ENCODE data around the gene KCNG4.
A peak's percentile ranks its signal among the peaks of the same experiment; 100 is the strongest.
"Not testable (repeated sequence)": the region's sequence is repeated elsewhere in the genome, so short reads cannot be mapped to it uniquely, and the experiment has no call there.

Gene KCNG4

DNA sequence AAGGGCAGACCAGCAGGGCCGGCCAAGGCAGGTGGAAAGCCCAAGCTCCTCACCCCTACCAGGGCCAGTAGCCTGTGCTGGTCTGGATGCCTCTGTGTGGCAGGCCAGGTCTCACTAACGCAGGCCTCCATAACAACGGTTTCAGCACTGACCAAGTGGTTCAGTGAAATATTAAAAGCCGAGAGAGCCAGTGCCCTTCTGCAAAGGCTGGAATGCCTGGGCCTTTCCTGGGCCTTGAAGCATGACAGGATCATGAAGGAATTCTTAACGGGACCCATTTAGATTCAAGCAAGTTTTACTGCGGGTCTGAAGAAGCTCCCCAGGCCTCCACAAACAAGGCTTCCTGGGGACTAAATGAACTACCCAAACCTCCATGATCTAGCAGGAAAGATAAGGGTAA is 32.6 kb downstream of the KCNG4 start:
- H3K4me3 ChIP-seq (ENCODE audit: low read depth, low read length): no peak overlapping the region
- no peaks in the 10 kb centered on the region for H3K27me3 ChIP-seq (ENCODE audit: insufficient read depth, low read depth, severe bottlenecking)
- H3K27ac ChIP-seq: no peak overlapping the region; the same call in 1 of the 2 replicates
- no peak for DNase-seq
- TF ChIP-seq, protein P1, sequence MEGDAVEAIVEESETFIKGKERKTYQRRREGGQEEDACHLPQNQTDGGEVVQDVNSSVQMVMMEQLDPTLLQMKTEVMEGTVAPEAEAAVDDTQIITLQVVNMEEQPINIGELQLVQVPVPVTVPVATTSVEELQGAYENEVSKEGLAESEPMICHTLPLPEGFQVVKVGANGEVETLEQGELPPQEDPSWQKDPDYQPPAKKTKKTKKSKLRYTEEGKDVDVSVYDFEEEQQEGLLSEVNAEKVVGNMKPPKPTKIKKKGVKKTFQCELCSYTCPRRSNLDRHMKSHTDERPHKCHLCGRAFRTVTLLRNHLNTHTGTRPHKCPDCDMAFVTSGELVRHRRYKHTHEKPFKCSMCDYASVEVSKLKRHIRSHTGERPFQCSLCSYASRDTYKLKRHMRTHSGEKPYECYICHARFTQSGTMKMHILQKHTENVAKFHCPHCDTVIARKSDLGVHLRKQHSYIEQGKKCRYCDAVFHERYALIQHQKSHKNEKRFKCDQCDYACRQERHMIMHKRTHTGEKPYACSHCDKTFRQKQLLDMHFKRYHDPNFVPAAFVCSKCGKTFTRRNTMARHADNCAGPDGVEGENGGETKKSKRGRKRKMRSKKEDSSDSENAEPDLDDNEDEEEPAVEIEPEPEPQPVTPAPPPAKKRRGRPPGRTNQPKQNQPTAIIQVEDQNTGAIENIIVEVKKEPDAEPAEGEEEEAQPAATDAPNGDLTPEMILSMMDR (IDR thresholded peaks at IDR 0.05; ENCODE audit: low read depth, low read length): no peak
- no peaks in the 10 kb centered on the region for H3K9me3 ChIP-seq (ENCODE audit: severe bottlenecking)
- H3K36me3 ChIP-seq: no peaks in the 10 kb centered on the region

DNA sequence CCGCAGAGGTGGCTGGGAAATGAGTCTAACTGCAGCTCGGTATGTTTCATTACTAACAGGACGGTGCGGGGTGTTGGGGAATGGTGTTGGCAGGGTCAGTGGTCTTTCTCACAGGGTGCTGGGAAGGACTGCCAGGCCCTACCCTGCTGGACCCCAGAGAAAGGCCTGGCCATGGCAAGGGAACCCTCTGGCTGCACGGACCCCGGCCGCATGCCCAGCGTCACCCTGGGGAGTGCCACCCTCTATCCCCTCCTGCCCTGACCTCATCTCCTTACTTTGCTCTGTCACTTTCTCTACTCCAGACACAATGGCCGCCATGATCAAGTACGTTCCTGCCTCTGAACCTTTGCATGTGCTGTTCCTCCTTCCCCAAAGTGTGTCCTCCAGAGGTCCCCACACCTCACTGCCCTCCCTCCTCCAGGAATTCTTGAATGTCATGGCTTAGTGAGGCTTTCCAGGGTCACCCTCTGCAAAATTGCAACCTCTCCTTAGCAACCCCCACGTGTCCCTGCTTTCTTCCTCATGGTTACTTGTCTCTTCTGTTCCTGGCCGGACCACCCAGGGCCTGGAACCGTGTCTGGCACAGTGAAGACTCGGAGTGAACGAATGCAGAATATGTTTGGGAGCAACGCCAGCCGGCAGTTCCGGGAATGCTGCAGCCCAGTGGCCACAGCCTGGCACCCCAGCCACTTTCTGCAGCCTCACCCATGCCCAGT is 33.7 kb downstream of the KCNG4 start:
- DNase-seq: no peak
- Histone ChIP-seq H3K9me3 (ENCODE audit: severe bottlenecking) (no peaks in the 10 kb centered on the region), H3K36me3 (no peaks in the 10 kb centered on the region), H3K27me3 (ENCODE audit: insufficient read depth, low read depth, severe bottlenecking) (no peaks in the 10 kb centered on the region), H3K27ac (no peak overlapping the region), H3K4me3 (ENCODE audit: low read depth, low read length) (no peak overlapping the region)
- TF ChIP-seq, protein P1 (IDR thresholded peaks at IDR 0.05; ENCODE audit: low read depth, low read length): no peak

DNA sequence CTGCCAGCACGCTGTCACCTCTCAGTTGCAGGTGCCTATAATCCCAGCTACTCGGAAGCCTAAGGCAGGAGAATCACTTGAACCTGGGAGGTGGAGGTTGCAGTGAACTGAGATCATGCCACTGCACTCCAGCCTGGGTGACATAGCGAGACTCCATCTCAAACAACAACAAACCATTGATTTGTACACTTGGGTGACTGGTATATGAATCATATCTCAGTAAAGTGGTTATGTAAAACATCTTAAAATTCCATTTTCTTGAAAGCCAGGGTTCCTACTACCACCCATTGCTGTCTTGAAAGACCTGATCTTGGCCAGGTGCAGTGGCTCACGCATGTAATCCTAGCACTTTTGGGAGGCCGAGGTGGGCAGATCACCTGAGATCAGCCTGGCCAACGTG is 34.7 kb downstream of the KCNG4 start:
- H3K36me3 ChIP-seq; DNase-seq; H3K27me3 ChIP-seq (ENCODE audit: insufficient read depth, low read depth, severe bottlenecking); H3K4me3 ChIP-seq (ENCODE audit: low read depth, low read length); H3K27ac ChIP-seq; H3K9me3 ChIP-seq (ENCODE audit: severe bottlenecking): not testable (repeated sequence)

DNA sequence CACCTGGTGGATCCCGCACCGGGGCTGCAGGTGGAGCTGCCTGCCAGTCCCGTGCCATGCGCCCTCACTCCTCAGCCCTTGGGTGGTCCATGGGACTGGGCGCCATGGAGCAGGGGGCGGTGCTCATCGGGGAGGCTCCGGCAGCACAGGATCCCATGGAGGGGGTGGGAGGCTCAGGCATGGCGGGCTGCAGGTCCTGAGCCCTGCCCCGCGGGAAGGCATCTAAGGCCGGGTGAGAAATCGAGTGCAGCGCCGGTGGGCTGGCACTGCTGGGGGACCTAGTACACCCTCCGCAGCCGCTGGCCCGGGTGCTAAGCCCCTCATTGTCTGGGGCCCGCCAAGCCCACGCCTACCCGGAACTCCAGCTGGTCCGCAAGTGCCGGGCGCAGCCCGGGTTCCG is 35.3 kb downstream of the KCNG4 start:
- H3K4me3 ChIP-seq (ENCODE audit: low read depth, low read length); DNase-seq; H3K9me3 ChIP-seq (ENCODE audit: severe bottlenecking); H3K27me3 ChIP-seq (ENCODE audit: insufficient read depth, low read depth, severe bottlenecking); H3K36me3 ChIP-seq; H3K27ac ChIP-seq: not testable (repeated sequence)

DNA sequence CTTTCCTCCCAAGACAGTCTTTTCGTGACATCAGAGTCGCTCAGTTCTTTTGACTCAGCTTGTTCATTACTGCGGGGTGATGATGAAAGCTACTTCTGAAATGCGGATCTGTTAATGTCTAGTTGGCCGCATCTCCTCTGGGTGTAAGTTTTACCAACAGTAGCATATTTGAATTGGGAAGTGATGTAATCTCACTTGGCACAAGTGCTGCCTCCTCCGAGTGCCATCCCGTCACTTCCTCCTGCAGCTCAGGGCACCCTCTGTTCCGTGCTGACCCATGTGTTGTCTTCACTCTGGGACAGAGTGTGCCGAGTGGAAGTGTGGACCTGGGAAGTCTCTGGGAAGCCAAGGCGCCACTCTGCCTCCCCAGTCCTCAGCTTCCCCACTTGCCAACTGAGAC is 40.0 kb downstream of the KCNG4 start:
- Histone ChIP-seq H3K9me3 (ENCODE audit: severe bottlenecking) (no peaks in the 10 kb centered on the region), H3K4me3 (ENCODE audit: low read depth, low read length) (no peak overlapping the region), H3K36me3 (no peaks in the 10 kb centered on the region), H3K27ac (no peak overlapping the region), H3K27me3 (ENCODE audit: insufficient read depth, low read depth, severe bottlenecking) (no peaks in the 10 kb centered on the region)
- DNase-seq: no peak
- TF ChIP-seq, protein P1 (IDR thresholded peaks at IDR 0.05; ENCODE audit: low read depth, low read length): no peak

DNA sequence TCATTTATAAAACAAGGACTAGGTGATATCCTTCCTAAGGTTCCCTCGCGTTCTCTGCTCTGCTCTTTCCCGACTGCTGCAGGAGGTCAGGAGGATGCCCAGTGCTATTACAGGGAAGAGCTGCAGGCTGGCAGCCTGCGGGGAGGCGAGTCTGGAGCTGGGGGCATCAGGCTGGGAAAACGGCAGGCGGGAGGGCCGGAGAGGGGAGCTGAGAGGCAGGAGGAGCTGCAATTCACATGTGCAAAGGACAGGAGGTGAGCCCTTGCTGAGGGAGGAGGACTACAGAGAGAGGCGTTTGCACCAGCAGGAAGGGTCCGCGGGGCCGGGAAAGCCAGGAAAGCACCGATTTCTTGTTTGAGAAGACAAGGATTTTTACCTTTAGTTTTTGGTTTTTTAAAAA is 40.7 kb downstream of the KCNG4 start:
- H3K4me3 ChIP-seq (ENCODE audit: low read depth, low read length): no peak overlapping the region
- H3K27ac ChIP-seq: peak overlapping the region; percentile 12; the same call in 1 of the 2 replicates
- H3K27me3 ChIP-seq (ENCODE audit: insufficient read depth, low read depth, severe bottlenecking): no peaks in the 10 kb centered on the region
- TF ChIP-seq, protein P1 (IDR thresholded peaks at IDR 0.05; ENCODE audit: low read depth, low read length): no peak
- no peaks in the 10 kb centered on the region for H3K9me3 ChIP-seq (ENCODE audit: severe bottlenecking)
- no peaks in the 10 kb centered on the region for H3K36me3 ChIP-seq
- peak; percentile 14 for DNase-seq

DNA sequence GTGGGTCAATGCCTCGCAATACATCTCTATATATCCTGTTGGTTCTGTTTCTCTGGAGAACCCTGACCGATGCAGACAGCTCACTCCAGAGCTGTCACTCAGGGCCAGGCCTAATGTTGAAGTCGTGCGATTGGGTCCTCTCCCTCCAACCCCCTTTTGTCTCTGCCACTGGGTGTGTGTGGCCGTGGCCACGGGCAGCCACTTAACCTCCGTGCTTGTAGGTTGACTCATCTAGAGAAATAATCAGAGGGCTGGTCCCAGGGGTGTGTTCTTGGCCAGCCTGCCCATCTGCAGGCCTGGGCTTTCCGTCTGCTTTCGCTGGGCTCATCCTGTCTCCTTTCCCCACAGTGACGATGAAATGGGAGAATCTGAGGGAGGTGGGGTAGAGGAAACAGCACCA is 41.4 kb downstream of the KCNG4 start:
- no peak overlapping the region for H3K27ac ChIP-seq
- no peak overlapping the region for H3K4me3 ChIP-seq (ENCODE audit: low read depth, low read length)
- no peak for DNase-seq
- H3K27me3 ChIP-seq (ENCODE audit: insufficient read depth, low read depth, severe bottlenecking): no peaks in the 10 kb centered on the region
- no peaks in the 10 kb centered on the region for H3K36me3 ChIP-seq
- H3K9me3 ChIP-seq (ENCODE audit: severe bottlenecking): no peaks in the 10 kb centered on the region
- TF ChIP-seq, protein P1 (IDR thresholded peaks at IDR 0.05; ENCODE audit: low read depth, low read length): no peak

All from WERI-Rb-1 (cell line).